Type B pancreatic cell (in vitro differentiated cells): ENCODE data around the gene RILP. TPM values are rescaled to one million over a fixed set of nuclear protein-coding genes. Genes with fewer than 3 reads are reported as not detected.

Experiments
- DNase-seq: peaks from one replicate; pipeline ENCODE4 v3.0.0; 2021; ENCODE audit warnings: mixed read lengths; ENCODE audit not compliant: unreplicated experiment; ENCODE audit errors: extremely low spot score
- H3K27ac Mint-ChIP-seq: 2 replicates; pipeline ENCODE4 v1.8.0; 2021; ENCODE audit warnings: mild to moderate bottlenecking, mixed read lengths
- H3K27me3 Mint-ChIP-seq: 2 replicates; pipeline ENCODE4 v1.8.0; 2021; ENCODE audit warnings: mixed read lengths
- H3K36me3 Mint-ChIP-seq: 2 replicates; pipeline ENCODE4 v1.8.0; 2021; ENCODE audit warnings: mixed read lengths
- H3K4me1 Mint-ChIP-seq: one replicate; pipeline ENCODE4 v1.8.0; 2021; ENCODE audit warnings: mixed read lengths; ENCODE audit not compliant: unreplicated experiment
- H3K4me3 Mint-ChIP-seq: 2 replicates; pipeline ENCODE4 v1.8.0; 2021; ENCODE audit warnings: mild to moderate bottlenecking, mixed read lengths
- H3K9me3 Mint-ChIP-seq: 2 replicates; pipeline ENCODE4 v1.8.0; 2021; ENCODE audit warnings: mixed read lengths
- CTCF ChIP-seq: fragments of 200-600 bp; sonication (generic); conservative IDR thresholded peaks from 2 replicates; pipeline ENCODE4 v1.5.0; 2021; ENCODE audit warnings: antibody characterized with exemption, mild to moderate bottlenecking
- total RNA-seq: library from RNA; stranded (reverse); gene quantifications from 2 replicates; pipeline ENCODE4 v1.2.1, GENCODE V29; 2021; ENCODE audit warnings: low replicate concordance

RILP gene
- total RNA-seq, 1 donor from 2014 or later, result 5.9 TPM

GRCh38 chr17:1645207-1646171 lies 4.2 kb downstream of the RILP start, which contains the start of gene SCARF1:
Gene SCARF1 (minus strand): TSS chr17:1645732. CDS start chr17:1645697, 35 bp downstream.
- Mint-ChIP-seq H3K4me1 (peaks cover 18% of the 10 kb centered on the region), H3K36me3 (no peaks in the 10 kb centered on the region), H3K4me3 (peak within 1 kb of the TSS; percentile 45), H3K9me3 (no peaks in the 10 kb centered on the region), H3K27me3 (peaks cover 15% of the 10 kb centered on the region), H3K27ac (no peak within 1 kb of the TSS)
- TF ChIP-seq CTCF, result no peak
- no peak for DNase-seq

- H3K27ac Mint-ChIP-seq, result peak overlapping the region; percentile 80
- H3K4me3 Mint-ChIP-seq, result peak overlapping the region; percentile 88
- no peaks in the 10 kb centered on the region for H3K36me3 Mint-ChIP-seq
- DNase-seq, result no peak
- no peaks in the 10 kb centered on the region for H3K9me3 Mint-ChIP-seq
- H3K4me1 Mint-ChIP-seq, result peaks cover 18% of the 10 kb centered on the region
- H3K27me3 Mint-ChIP-seq, result peaks cover 15% of the 10 kb centered on the region
- no peak for TF ChIP-seq CTCF
These were observed 5.0 kb downstream of the RILP start for GRCh38 chr17:1644493-1645206.

- no peak for TF ChIP-seq CTCF
- Mint-ChIP-seq H3K9me3 (no peaks in the 10 kb centered on the region), H3K4me1 (peaks cover 18% of the 10 kb centered on the region), H3K36me3 (no peaks in the 10 kb centered on the region), H3K4me3 (peak overlapping the region; percentile 88), H3K27ac (peak overlapping the region; percentile 80), H3K27me3 (peaks cover 15% of the 10 kb centered on the region)
- DNase-seq, result no peak
These were observed 5.6 kb downstream of the RILP start for GRCh38 chr17:1643999-1644492.

GRCh38 chr17:1643293-1643998 lies 6.2 kb downstream of the RILP start:
- DNase-seq, result no peak
- no peak overlapping the region for H3K4me3 Mint-ChIP-seq
- H3K27ac Mint-ChIP-seq, result no peak overlapping the region
- H3K27me3 Mint-ChIP-seq, result peaks cover 15% of the 10 kb centered on the region
- H3K9me3 Mint-ChIP-seq, result no peaks in the 10 kb centered on the region
- peaks cover 18% of the 10 kb centered on the region for H3K4me1 Mint-ChIP-seq
- TF ChIP-seq CTCF, result peak; percentile 57
- H3K36me3 Mint-ChIP-seq, result no peaks in the 10 kb centered on the region

GRCh38 chr17:1641065-1641403 lies 8.6 kb downstream of the RILP start:
- peaks cover 17% of the 10 kb centered on the region for H3K4me1 Mint-ChIP-seq
- no peak overlapping the region for H3K27ac Mint-ChIP-seq
- TF ChIP-seq CTCF, result peak; percentile 33
- no peak for DNase-seq
- H3K9me3 Mint-ChIP-seq, result no peaks in the 10 kb centered on the region
- peaks cover 15% of the 10 kb centered on the region for H3K27me3 Mint-ChIP-seq
- H3K4me3 Mint-ChIP-seq, result peak overlapping the region; percentile 8
- H3K36me3 Mint-ChIP-seq, result no peaks in the 10 kb centered on the region
